Sigmoid colon (tissue), 7 donors: ENCODE data around the gene BANK1. TPM values are rescaled to one million over a fixed set of nuclear protein-coding genes. Genes with fewer than 3 reads are reported as not detected.

Experiments used
- DNase-seq: peaks from one replicate; pipeline ENCODE4 v3.0.0-alpha.2; 2019
- H3K27ac ChIP-seq, 4 donors: fragments of 200-600 bp; sonication (generic); one replicate each; pipeline ENCODE4 v1.5.1; 2016 to 2019; ENCODE audit warnings: mild to moderate bottlenecking in 1 of 4
- H3K27me3 ChIP-seq, 3 donors: fragments of 200-600 bp; sonication (generic); one replicate each; pipeline ENCODE4 v1.5.1; 2019; ENCODE audit warnings: mild to moderate bottlenecking in 1 of 3
- H3K36me3 ChIP-seq, 4 donors: fragments of 200-600 bp; sonication (generic); one replicate each; pipeline ENCODE4 v1.5.1; 2016 to 2019
- H3K4me1 ChIP-seq, 4 donors: fragments of 200-600 bp; sonication (generic); one replicate each; pipeline ENCODE4 v1.5.1; 2017 to 2019
- H3K4me3 ChIP-seq, 4 donors: fragments of 200-600 bp; sonication (generic); one replicate each; pipeline ENCODE4 v1.5.1; 2017 to 2019; ENCODE audit warnings: mild to moderate bottlenecking in 2 of 4, moderate library complexity in 1 of 4
- H3K9me3 ChIP-seq, 4 donors: fragments of 200-600 bp in 3 of 4; sonication (generic) in 3 of 4; one replicate each; pipeline versions ENCODE4 v1.5.1 to v1.6.1; 2013 to 2019
- EP300 ChIP-seq, 4 donors: sonication (generic); formaldehyde crosslinking; IDR thresholded peaks; one replicate each; pipeline ENCODE4 v1.6.1; 2017; ENCODE audit warnings: antibody characterized with exemption in 4 of 4
- POLR2A ChIP-seq, 2 donors: fragments of 450-650 bp; IDR thresholded peaks; one replicate each; pipeline ENCODE4 v1.6.1; 2016; ENCODE audit warnings: antibody characterized with exemption in 2 of 2, mild to moderate bottlenecking in 2 of 2, moderate library complexity in 2 of 2
- POLR2AphosphoS5 ChIP-seq, 4 donors: sonication (generic); formaldehyde crosslinking; IDR thresholded peaks; one replicate each; pipeline ENCODE4 v1.6.1; 2017; ENCODE audit warnings: antibody characterized with exemption in 4 of 4
- WGBS, 2 donors: extraction: QIAGEN DNeasy Blood & Tissue Kit; methylation state at CpG; one replicate each; pipeline ENCODE4 v1.1.7; 2013; 5-methylcytosine and 5-hydroxymethylcytosine counted together
- intact Hi-C: fragments of 100-400 bp; cut with DNase I; formaldehyde crosslinking; loops from one replicate; pipeline ENCODE4 v1.15.1; 2023
- polyA plus RNA-seq, 3 donors: library from polyadenylated mRNA; stranded (reverse); fragments of 200-250 nt; gene quantifications; one replicate each; pipeline ENCODE4 v1.2.3, GENCODE V29; 2013
- total RNA-seq, 4 donors: library from RNA; depleted of rRNA; stranded (reverse); fragments of >200 nt; gene quantifications; one replicate each; pipeline ENCODE4 v1.1.0, GENCODE V29; 2016
- TF ChIP-seq, protein P1 (sequence below), 4 experiments: fragments of 450-650 bp in 3 of 4; fragments of 200-600 bp in 1 of 4; IDR thresholded peaks; one replicate each; pipeline ENCODE4 v1.5.1; 2016 to 2019; ENCODE audit warnings: antibody characterized with exemption in 4 of 4, mild to moderate bottlenecking in 3 of 4, moderate library complexity in 2 of 4
- donor health status: healthy with polysubstance abuse.
- donor health status: Bipolar disorder and iron deficiency.
- donor health status: healthy.

Gene BANK1
- total and polyA plus RNA-seq, 7 donors: 0.69 to 25.2 (median 1.2) TPM

DNA sequence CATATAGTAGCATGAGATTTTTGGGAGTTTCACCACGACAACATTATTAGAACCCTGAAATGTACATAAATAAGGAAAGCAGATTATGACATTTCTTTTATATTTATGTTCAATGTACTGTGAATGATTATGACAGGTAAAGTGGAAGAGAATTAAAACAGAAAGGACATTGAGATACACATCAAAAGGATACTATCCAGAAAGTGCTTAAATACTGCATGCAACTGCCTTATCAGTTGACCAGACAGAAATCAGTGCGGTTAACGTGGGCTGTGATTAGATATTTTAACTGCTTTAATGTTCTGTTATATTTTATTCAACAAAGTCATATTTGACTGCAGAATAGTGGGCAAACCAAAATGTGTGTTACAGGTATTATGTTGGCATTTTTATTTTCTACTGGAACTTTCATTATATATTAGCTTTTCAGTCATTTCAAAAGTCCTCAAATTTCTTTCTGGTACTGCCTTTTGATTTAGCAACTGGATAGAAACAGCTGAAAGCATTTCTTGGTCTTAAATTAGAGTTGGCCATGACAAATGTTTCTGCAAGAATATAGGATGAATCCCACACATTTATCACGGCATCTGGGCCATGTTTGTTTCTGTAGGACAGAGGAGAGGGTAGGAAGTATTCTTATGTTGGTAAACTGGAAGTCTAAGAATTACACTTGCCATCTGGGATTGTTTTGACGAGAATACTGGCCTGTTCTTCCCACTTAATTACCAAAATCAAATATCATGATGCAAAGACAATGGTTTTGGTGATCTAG, 299.5 kb downstream of the BANK1 start:
- no peak overlapping the region for H3K4me3 ChIP-seq
- DNase-seq: no peak
- no peaks in the 10 kb centered on the region for H3K27me3 ChIP-seq
- no peaks in the 10 kb centered on the region for H3K36me3 ChIP-seq
- TF ChIP-seq EP300 (IDR thresholded peaks at IDR 0.05) (no peak), POLR2AphosphoS5 (IDR thresholded peaks at IDR 0.05) (no peak), POLR2A (IDR thresholded peaks at IDR 0.05) (no peak)
- TF ChIP-seq, protein P1, sequence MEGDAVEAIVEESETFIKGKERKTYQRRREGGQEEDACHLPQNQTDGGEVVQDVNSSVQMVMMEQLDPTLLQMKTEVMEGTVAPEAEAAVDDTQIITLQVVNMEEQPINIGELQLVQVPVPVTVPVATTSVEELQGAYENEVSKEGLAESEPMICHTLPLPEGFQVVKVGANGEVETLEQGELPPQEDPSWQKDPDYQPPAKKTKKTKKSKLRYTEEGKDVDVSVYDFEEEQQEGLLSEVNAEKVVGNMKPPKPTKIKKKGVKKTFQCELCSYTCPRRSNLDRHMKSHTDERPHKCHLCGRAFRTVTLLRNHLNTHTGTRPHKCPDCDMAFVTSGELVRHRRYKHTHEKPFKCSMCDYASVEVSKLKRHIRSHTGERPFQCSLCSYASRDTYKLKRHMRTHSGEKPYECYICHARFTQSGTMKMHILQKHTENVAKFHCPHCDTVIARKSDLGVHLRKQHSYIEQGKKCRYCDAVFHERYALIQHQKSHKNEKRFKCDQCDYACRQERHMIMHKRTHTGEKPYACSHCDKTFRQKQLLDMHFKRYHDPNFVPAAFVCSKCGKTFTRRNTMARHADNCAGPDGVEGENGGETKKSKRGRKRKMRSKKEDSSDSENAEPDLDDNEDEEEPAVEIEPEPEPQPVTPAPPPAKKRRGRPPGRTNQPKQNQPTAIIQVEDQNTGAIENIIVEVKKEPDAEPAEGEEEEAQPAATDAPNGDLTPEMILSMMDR (IDR thresholded peaks at IDR 0.05): no peak
- intact Hi-C loops: no loop called here
- no peaks in the 10 kb centered on the region for H3K9me3 ChIP-seq
- 75 to 79% methylated on average over 5 of the region's 5 CpGs for WGBS, 2 donors
- H3K27ac ChIP-seq: no peak overlapping the region
- H3K4me1 ChIP-seq: no peaks in the 10 kb centered on the region

DNA sequence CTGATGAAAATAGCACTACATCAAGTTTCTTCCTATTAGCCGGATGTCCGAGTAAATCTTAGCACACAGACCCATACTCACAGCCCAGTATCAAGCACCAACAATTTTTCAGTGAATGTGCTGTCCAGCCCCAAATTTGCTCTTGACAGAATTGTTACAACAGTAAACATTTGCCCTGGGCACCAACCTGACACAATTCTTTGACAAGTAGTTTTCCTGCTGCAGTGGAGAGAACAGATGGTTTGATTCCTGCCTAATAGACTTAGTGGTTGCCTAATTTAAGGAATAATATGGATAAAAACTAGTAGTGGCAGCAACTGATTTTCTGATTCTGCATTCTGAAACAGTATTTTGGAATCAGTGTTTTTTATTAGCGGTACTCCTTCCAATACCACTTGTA, 301.1 kb downstream of the BANK1 start:
- Histone ChIP-seq H3K4me3 (no peak overlapping the region), H3K27me3 (no peaks in the 10 kb centered on the region), H3K4me1 (no peaks in the 10 kb centered on the region), H3K36me3 (no peaks in the 10 kb centered on the region), H3K9me3 (no peaks in the 10 kb centered on the region), H3K27ac (no peak overlapping the region)
- TF ChIP-seq, protein P1 (IDR thresholded peaks at IDR 0.05): no peak
- no peak for TF ChIP-seq EP300 (IDR thresholded peaks at IDR 0.05)
- TF ChIP-seq POLR2AphosphoS5 (IDR thresholded peaks at IDR 0.05): no peak
- TF ChIP-seq POLR2A (IDR thresholded peaks at IDR 0.05): no peak
- intact Hi-C loops: no loop called here
- no peak for DNase-seq
- WGBS, 2 donors: 94 to 95% methylated on average over 3 of the region's 3 CpGs

DNA sequence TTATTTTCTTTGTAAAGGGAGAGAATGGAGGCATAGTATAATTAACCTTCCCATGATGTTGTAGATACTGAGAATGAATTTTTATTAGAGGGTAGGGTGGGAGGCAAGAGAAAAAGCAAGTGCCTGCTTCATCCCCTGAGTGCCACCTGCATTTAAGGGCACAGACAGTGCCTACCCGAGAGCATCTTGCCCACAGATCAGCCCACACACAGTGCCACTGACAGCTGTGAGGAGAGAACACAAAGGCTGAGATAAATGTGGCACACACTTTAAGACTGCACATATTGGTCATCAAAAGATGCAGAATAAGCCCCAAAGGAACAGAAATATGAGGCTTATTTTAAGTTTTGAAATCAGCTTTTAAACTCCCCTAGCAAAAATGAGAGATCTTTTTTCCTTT, 304.0 kb downstream of the BANK1 start:
- H3K4me3 ChIP-seq: no peak overlapping the region
- no peaks in the 10 kb centered on the region for H3K36me3 ChIP-seq
- no peak for DNase-seq
- 61 to 72% methylated on average over 1 of the region's 1 CpG for WGBS, 2 donors
- no peaks in the 10 kb centered on the region for H3K27me3 ChIP-seq
- no peak overlapping the region for H3K27ac ChIP-seq
- no peaks in the 10 kb centered on the region for H3K9me3 ChIP-seq
- H3K4me1 ChIP-seq: no peaks in the 10 kb centered on the region
- intact Hi-C loops: no loop called here
- TF ChIP-seq POLR2A (IDR thresholded peaks at IDR 0.05): no peak
- TF ChIP-seq EP300 (IDR thresholded peaks at IDR 0.05): no peak
- no peak for TF ChIP-seq POLR2AphosphoS5 (IDR thresholded peaks at IDR 0.05)
- TF ChIP-seq, protein P1 (IDR thresholded peaks at IDR 0.05): no peak

DNA sequence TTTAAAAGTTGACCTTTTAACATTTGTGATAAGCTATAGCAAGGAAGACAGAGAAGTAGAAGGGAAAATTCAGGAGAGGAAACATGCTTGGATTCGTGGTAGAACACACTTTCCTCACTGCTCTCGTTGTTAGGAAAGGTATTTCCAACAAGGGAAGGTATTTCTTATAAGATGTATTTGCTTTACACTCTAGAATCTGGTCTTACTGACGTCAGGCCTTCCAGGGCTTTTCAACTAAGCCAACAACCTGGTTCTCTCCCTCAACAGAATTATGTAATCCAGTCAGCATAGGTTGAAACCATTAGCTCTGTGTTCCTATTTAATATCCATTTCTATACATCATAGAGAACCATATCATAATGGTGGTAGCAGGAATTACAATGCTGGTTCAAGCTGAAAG, 312.8 kb downstream of the BANK1 start:
- WGBS, 2 donors: 36 to 66% methylated on average over 3 of the region's 3 CpGs
- no peak overlapping the region for H3K27ac ChIP-seq
- H3K27me3 ChIP-seq: no peaks in the 10 kb centered on the region
- peaks cover 0 to 10% (median 6%) of the 10 kb centered on the region in 4 donors for H3K9me3 ChIP-seq
- no peak overlapping the region for H3K4me3 ChIP-seq
- TF ChIP-seq POLR2A (IDR thresholded peaks at IDR 0.05) (no peak), EP300 (IDR thresholded peaks at IDR 0.05) (no peak), POLR2AphosphoS5 (IDR thresholded peaks at IDR 0.05) (no peak)
- TF ChIP-seq, protein P1 (IDR thresholded peaks at IDR 0.05): no peak
- H3K4me1 ChIP-seq: no peaks in the 10 kb centered on the region
- H3K36me3 ChIP-seq: no peaks in the 10 kb centered on the region
- no peak for DNase-seq
- intact Hi-C loops: no loop called here

DNA sequence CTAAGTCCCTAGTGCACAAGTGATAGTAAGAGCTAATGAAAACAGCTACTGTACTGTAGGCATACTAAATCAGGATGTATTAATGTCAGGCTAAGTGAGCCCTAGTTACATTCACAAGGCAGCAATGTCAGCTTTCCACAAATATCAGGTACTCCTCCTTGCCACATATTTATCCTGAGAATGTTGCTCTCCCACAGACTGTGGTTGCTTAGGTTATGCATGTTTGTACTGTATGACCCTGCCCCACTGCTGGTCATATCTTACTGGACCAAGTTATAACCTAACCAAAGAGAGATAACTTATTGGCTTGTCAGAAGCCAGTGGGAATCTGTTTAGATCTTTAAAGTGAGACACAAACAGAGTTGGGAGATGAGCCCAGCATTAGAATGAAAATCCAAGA, 313.7 kb downstream of the BANK1 start:
- Histone ChIP-seq H3K27ac (no peak overlapping the region), H3K36me3 (no peaks in the 10 kb centered on the region), H3K4me3 (no peak overlapping the region), H3K9me3 (peaks cover 0 to 10% (median 7%) of the 10 kb centered on the region in 4 donors), H3K4me1 (no peaks in the 10 kb centered on the region), H3K27me3 (no peaks in the 10 kb centered on the region)
- no peak for TF ChIP-seq POLR2A (IDR thresholded peaks at IDR 0.05)
- TF ChIP-seq POLR2AphosphoS5 (IDR thresholded peaks at IDR 0.05): no peak
- TF ChIP-seq, protein P1 (IDR thresholded peaks at IDR 0.05): no peak
- no peak for TF ChIP-seq EP300 (IDR thresholded peaks at IDR 0.05)
- intact Hi-C loops: no loop called here
- no peak for DNase-seq
